IMR-90 (cell line): ENCODE measurements around the gene SCARB1. TPM values are rescaled to one million over a fixed set of nuclear protein-coding genes. Genes with fewer than 3 reads are reported as not detected.

Experiments used
- ATAC-seq: fragments of 200-7000 bp; cut with Tn5 transposase; 2 replicates; pipeline ENCODE4 v1.9.1; 2020; ENCODE audit warnings: low read depth, mild to moderate bottlenecking, moderate library complexity
- BruUV-seq: library from RNA; stranded (reverse); fragments of 400-500 nt; replicated peaks from 2 replicates; lab custom pipeline; 2021; lab: Mats Ljungman, UMichigan
- CTCF ChIA-PET: fragments of 300-600 bp; formaldehyde crosslinking; extraction: SDS; loops from one replicate; lab custom pipeline; 2021; ENCODE audit warnings: antibody characterized with exemption; lab: Yijun Ruan, JAX
- POLR2A ChIA-PET: fragments of 300-600 bp; sonication (Branson Sonifier 250); formaldehyde crosslinking; loops from one replicate; lab custom pipeline; 2022; ENCODE audit warnings: antibody characterized with exemption; ENCODE audit not compliant: unreplicated experiment; lab: Charles Lee
- DNase-seq: peaks from one replicate; pipeline ENCODE4 v3.0.0; 2013
- H2AFZ ChIP-seq: replicated peaks from 2 replicates; pipeline ENCODE3; 2013; ENCODE audit warnings: low read length, mild to moderate bottlenecking; ENCODE audit not compliant: poor library complexity
- H2AK5ac ChIP-seq: 2 replicates; pipeline ENCODE4 v1.6.1; 2013; ENCODE audit warnings: low read depth, low read length, inconsistent platforms
- H2AK9ac ChIP-seq: replicated peaks from 2 replicates; pipeline ENCODE3; 2013; ENCODE audit warnings: mild to moderate bottlenecking, low read depth, low read length, moderate library complexity; ENCODE audit not compliant: poor library complexity
- H2BK120ac ChIP-seq: 2 replicates; pipeline ENCODE4 v1.6.1; 2013; ENCODE audit warnings: low read depth, low read length, inconsistent platforms
- H2BK15ac ChIP-seq: 3 replicates; pipeline ENCODE4 v1.6.1; 2013; ENCODE audit warnings: low read depth, low read length, inconsistent platforms
- H2BK20ac ChIP-seq: 2 replicates; pipeline ENCODE4 v1.6.1; 2013; ENCODE audit warnings: low read depth, mild to moderate bottlenecking, inconsistent platforms, low read length, moderate library complexity
- H2BK5ac ChIP-seq: 2 replicates; pipeline ENCODE4 v1.6.1; 2013; ENCODE audit warnings: mild to moderate bottlenecking, low read depth, low read length, inconsistent platforms; ENCODE audit not compliant: poor library complexity, severe bottlenecking
- H3K14ac ChIP-seq: replicated peaks from 2 replicates; pipeline ENCODE4 v1.6.1; 2013; ENCODE audit warnings: low read depth, low read length, inconsistent platforms
- H3K18ac ChIP-seq: 2 replicates; pipeline ENCODE4 v1.6.1; 2013; ENCODE audit warnings: low read depth, low read length, control low read depth
- H3K23ac ChIP-seq: 2 replicates; pipeline ENCODE4 v1.6.1; 2013; ENCODE audit warnings: low read depth, low read length, inconsistent platforms
- H3K27ac ChIP-seq: 2 replicates; pipeline ENCODE4 v1.5.1; 2013; ENCODE audit warnings: mild to moderate bottlenecking, control low read depth, low read length; ENCODE audit not compliant: insufficient read depth
- H3K27me3 ChIP-seq: 2 replicates; pipeline ENCODE4 v1.6.1; 2013; ENCODE audit warnings: low read length; ENCODE audit not compliant: control insufficient read depth, insufficient read depth
- H3K36me3 ChIP-seq: 2 replicates; pipeline ENCODE4 v1.6.1; 2013; ENCODE audit warnings: low read length, mixed read lengths; ENCODE audit not compliant: control insufficient read depth, insufficient read depth
- H3K4ac ChIP-seq: 2 replicates; pipeline ENCODE4 v1.6.1; 2013; ENCODE audit warnings: low read depth, low read length, inconsistent platforms
- H3K4me1 ChIP-seq: 2 replicates; pipeline ENCODE4 v1.6.1; 2013; ENCODE audit warnings: low read length, mixed read lengths; ENCODE audit not compliant: control insufficient read depth, insufficient read depth
- H3K4me2 ChIP-seq: 2 replicates; pipeline ENCODE4 v1.6.1; 2013; ENCODE audit warnings: low read depth, mild to moderate bottlenecking, control low read depth, low read length, moderate library complexity
- H3K4me3 ChIP-seq: 2 replicates; pipeline ENCODE4 v1.5.1; 2013; ENCODE audit warnings: low read depth, mild to moderate bottlenecking, control low read depth, low read length, moderate library complexity; ENCODE audit not compliant: insufficient read depth
- H3K56ac ChIP-seq: 2 replicates; pipeline ENCODE4 v1.6.1; 2013; ENCODE audit warnings: low read length, inconsistent platforms; ENCODE audit not compliant: insufficient read depth; ENCODE audit errors: extremely low read depth
- H3K79me1 ChIP-seq, 2 experiments: 2 replicates each; pipeline ENCODE4 v1.6.1; 2013; ENCODE audit warnings: low read length in 2 of 2, inconsistent platforms in 1 of 2, low read depth in 1 of 2
- H3K9ac ChIP-seq: 2 replicates; pipeline ENCODE4 v1.6.1; 2013; ENCODE audit warnings: low read depth, low read length, control low read depth
- H3K9me1 ChIP-seq: 2 replicates; pipeline ENCODE4 v1.6.1; 2013; ENCODE audit warnings: low read length, inconsistent platforms; ENCODE audit not compliant: insufficient read depth
- H3K9me3 ChIP-seq: 2 replicates; pipeline ENCODE4 v1.6.1; 2013; ENCODE audit warnings: low read length; ENCODE audit not compliant: control insufficient read depth, insufficient read depth
- H4K20me1 ChIP-seq: 2 replicates; pipeline ENCODE4 v1.6.1; 2013; ENCODE audit warnings: low read length, inconsistent platforms; ENCODE audit not compliant: insufficient read depth
- H4K5ac ChIP-seq: 2 replicates; pipeline ENCODE4 v1.6.1; 2013; ENCODE audit warnings: mild to moderate bottlenecking, low read depth, low read length, control low read depth
- H4K8ac ChIP-seq, 2 experiments: 2 replicates each; pipeline ENCODE4 v1.6.1; 2013; ENCODE audit warnings: low read depth in 2 of 2, low read length in 2 of 2, control low read depth in 1 of 2, inconsistent platforms in 1 of 2
- H4K91ac ChIP-seq: 2 replicates; pipeline ENCODE4 v1.6.1; 2013; ENCODE audit warnings: low read depth, low read length, inconsistent platforms; ENCODE audit not compliant: insufficient read depth
- CHD1 ChIP-seq: IDR thresholded peaks from 2 replicates; pipeline ENCODE4 v1.6.1; 2012; ENCODE audit warnings: low read depth, low read length, improper control_type of control experiment
- CTCF ChIP-seq: conservative IDR thresholded peaks from 2 replicates; pipeline ENCODE4 v1.5.1; 2012; ENCODE audit warnings: mild to moderate bottlenecking, low read depth, low read length, improper control_type of control experiment
- ELK1 ChIP-seq: fragments of 150-350 bp; IDR thresholded peaks from 2 replicates; pipeline ENCODE4 v1.6.1; 2016; ENCODE audit warnings: low read depth, mild to moderate bottlenecking, low read length, moderate library complexity, borderline replicate concordance
- FOS ChIP-seq: fragments of 150-350 bp; IDR thresholded peaks from 2 replicates; pipeline ENCODE4 v1.6.1; 2016; ENCODE audit warnings: low read depth, low read length
- MAFK ChIP-seq: IDR thresholded peaks from 2 replicates; pipeline ENCODE4 v1.6.1; 2012; ENCODE audit warnings: low read depth, low read length, improper control_type of control experiment
- MAZ ChIP-seq: IDR thresholded peaks from 2 replicates; pipeline ENCODE4 v1.6.1; 2012; ENCODE audit warnings: low read depth, mild to moderate bottlenecking, low read length, improper control_type of control experiment, moderate library complexity, borderline replicate concordance
- MXI1 ChIP-seq: IDR thresholded peaks from 2 replicates; pipeline ENCODE4 v1.6.1; 2012; ENCODE audit warnings: low read depth, mild to moderate bottlenecking, low read length, moderate library complexity, borderline replicate concordance
- POLR2A ChIP-seq: IDR thresholded peaks from 2 replicates; pipeline ENCODE4 v1.6.1; 2012; ENCODE audit warnings: mild to moderate bottlenecking, low read depth, low read length
- RAD21 ChIP-seq: IDR thresholded peaks from 2 replicates; pipeline ENCODE4 v1.6.1; 2012; ENCODE audit warnings: low read length, improper control_type of control experiment
- RCOR1 ChIP-seq: IDR thresholded peaks from 2 replicates; pipeline ENCODE4 v1.6.1; 2012; ENCODE audit warnings: mild to moderate bottlenecking, low read length, improper control_type of control experiment; ENCODE audit not compliant: insufficient replicate concordance
- WGBS, 2 experiments: methylation state at CpG; one replicate each; pipeline versions ENCODE4 v1.1.5 to v1.1.7; 2013; ENCODE audit warnings: missing lambda C conversion rate in 2 of 2; ENCODE audit not compliant: insufficient read length in 1 of 2; ENCODE audit errors: extremely low coverage in 2 of 2; 5-methylcytosine and 5-hydroxymethylcytosine counted together
- dilution Hi-C: fragments of 300-500 bp; cut with HindIII; formaldehyde crosslinking; loops from one replicate; pipeline ENCODE4 v1.14.3; 2018; ENCODE audit warnings: low sequenced_read_pairs; ENCODE audit not compliant: unreplicated experiment
- in situ Hi-C: fragments of 300-500 bp; cut with MboI; formaldehyde crosslinking; loops from 3 replicates; pipeline ENCODE4 v1.14.3; 2019; ENCODE audit warnings: low sequenced_read_pairs, inconsistent platforms, mixed read lengths
- intact Hi-C: fragments of 100-400 bp; cut with micrococcal nuclease; formaldehyde crosslinking; loops from 2 replicates; pipeline ENCODE4 v1.10.0; 2022
- polyA plus RNA-seq, 3 experiments: library from polyadenylated mRNA; depleted of rRNA; stranded (reverse); fragments of >200 nt; gene quantifications; 2 replicates each; pipeline ENCODE4 v1.2.3, GENCODE V29; 2012; ENCODE audit warnings: low replicate concordance in 1 of 3
- total RNA-seq: library from RNA; depleted of rRNA; stranded (reverse); fragments of >200 nt; gene quantifications from 2 replicates; pipeline ENCODE4 v1.2.3, GENCODE V29; 2012

Gene SCARB1
- total and polyA plus RNA-seq, 2 of the 4 experiments (the other 2 are of a cell fraction), result 3.0 to 24.8 TPM

GRCh38 chr12:124898923-124899294 is 35.2 kb upstream of the SCARB1 start:
- Histone ChIP-seq H3K9me3 (no peaks in the 10 kb centered on the region), H3K4ac (no peak overlapping the region), H4K5ac (no peak overlapping the region), H4K20me1 (no peaks in the 10 kb centered on the region), H4K91ac (no peak overlapping the region), H3K14ac (no peak overlapping the region), H3K9me1 (peaks cover 10% of the 10 kb centered on the region), H2BK120ac (0 out of 2 replicates have a peak overlapping the region, but pooled peaks have one; percentile 9), H4K8ac (peak overlapping the region in 1 of 2 experiments; percentile 23; a peak in 1 of 4 replicates), H2AFZ (peak overlapping the region; percentile 9), H3K27me3 (no peaks in the 10 kb centered on the region), H2AK5ac (0 out of 2 replicates have a peak overlapping the region, but pooled peaks have one; percentile 0), H3K56ac (no peak overlapping the region), H3K18ac (no peak overlapping the region), H3K27ac (no peak overlapping the region), H3K36me3 (no peaks in the 10 kb centered on the region), H3K4me1 (peaks cover 15% of the 10 kb centered on the region), H2BK5ac (no peak overlapping the region), H3K23ac (no peak overlapping the region), H2BK20ac (no peak overlapping the region), H3K9ac (no peak overlapping the region), H3K79me1 (0 out of 4 replicates have a peak, but pooled peaks cover 0 to 3% of the 10 kb centered on the region in 2 experiments), H2AK9ac (no peak overlapping the region), H3K4me2 (peak overlapping the region; percentile 61), H2BK15ac (no peak overlapping the region), H3K4me3 (no peak overlapping the region)
- ChIA-PET CTCF (no interaction called here), POLR2A (no interaction called here)
- ATAC-seq (no peak), DNase-seq (no peak)
- no TSS peak for BruUV-seq
- dilution Hi-C loops, result no loop called here
- in situ Hi-C loops, result no loop called here
- intact Hi-C loops, result loop anchor here (5.0 kb wide), 1 partner anchor 112 kb away; no protein-coding TSS in a partner anchor
- WGBS, 2 experiments, result 0% methylated on average over 1 of the region's 5 CpGs; no CpG with 5 or more reads in 1 of the 2 experiments
- TF ChIP-seq RAD21 (no peak), MAZ (no peak), ELK1 (no peak), FOS (no peak), RCOR1 (no peak), MXI1 (no peak), CTCF (no peak), POLR2A (no peak), CHD1 (no peak), MAFK (no peak)
